H1 (cell line): ENCODE measurements around the gene CASTOR1. TPM values are rescaled to one million over a fixed set of nuclear protein-coding genes. Genes with fewer than 3 reads are reported as not detected.
A peak's percentile ranks its signal among the peaks of the same experiment; 100 is the strongest.

Experiments used
- CTCF ChIA-PET: fragments of 300-600 bp; sonication (Branson Sonifier 250); formaldehyde crosslinking; loops from one replicate; lab custom pipeline; 2021; ENCODE audit not compliant: partially characterized antibody; lab: Charles Lee
- POLR2A ChIA-PET: fragments of 300-600 bp; sonication (Branson Sonifier 250); formaldehyde crosslinking; loops from one replicate; lab custom pipeline; 2021; ENCODE audit warnings: inconsistent platforms; ENCODE audit not compliant: partially characterized antibody; lab: Charles Lee
- DNase-seq, 2 experiments: peaks; one replicate each; pipeline versions ENCODE4 v3.0.0 to v3.0.0-alpha.2; 2010 to 2022; ENCODE audit warnings: low spot score in 2 of 2, low read depth in 1 of 2, mixed read lengths in 1 of 2
- FAIRE-seq: peaks from 2 replicates; lab custom pipeline; 2011; peaks lifted over from hg19 to GRCh38; lab: Jason Lieb, UNC
- H2AFZ ChIP-seq: 2 replicates; pipeline ENCODE4 v1.8.1; 2012; ENCODE audit warnings: low read length, inconsistent platforms
- H2AK5ac ChIP-seq: 2 replicates; pipeline ENCODE4 v1.6.1; 2013; ENCODE audit warnings: low read depth, low read length
- H2BK120ac ChIP-seq: replicated peaks from 2 replicates; pipeline ENCODE3; 2013; ENCODE audit warnings: low read depth, low read length, inconsistent platforms
- H2BK12ac ChIP-seq: 2 replicates; pipeline ENCODE4 v1.6.1; 2013; ENCODE audit warnings: low read depth, low read length
- H2BK15ac ChIP-seq: 2 replicates; pipeline ENCODE4 v1.6.1; 2013; ENCODE audit warnings: low read length
- H2BK20ac ChIP-seq: 2 replicates; pipeline ENCODE4 v1.6.1; 2013; ENCODE audit warnings: low read length
- H2BK5ac ChIP-seq: 2 replicates; pipeline ENCODE4 v1.6.1; 2013; ENCODE audit warnings: low read depth, low read length
- H3K14ac ChIP-seq: 2 replicates; pipeline ENCODE4 v1.6.1; 2013; ENCODE audit warnings: inconsistent platforms; ENCODE audit not compliant: insufficient read length
- H3K18ac ChIP-seq: 2 replicates; pipeline ENCODE4 v1.6.1; 2013; ENCODE audit warnings: low read length; ENCODE audit errors: extremely low read depth
- H3K23ac ChIP-seq: 2 replicates; pipeline ENCODE4 v1.6.1; 2013; ENCODE audit warnings: inconsistent platforms; ENCODE audit not compliant: insufficient read length
- H3K23me2 ChIP-seq: 2 replicates; pipeline ENCODE4 v1.6.1; 2013; ENCODE audit warnings: low read depth, low read length
- H3K27ac ChIP-seq: 2 replicates; pipeline ENCODE4 v1.6.1; 2011; ENCODE audit warnings: low read depth, low read length, inconsistent platforms
- H3K27me3 ChIP-seq, 4 experiments: replicated peaks in 1 of 4; 1 replicate in 1 of 4; 2 replicates in 3 of 4; pipeline versions ENCODE4 v1.6.1 to v1.8.1; 2011 to 2013; ENCODE audit warnings: low read length in 3 of 4, mild to moderate bottlenecking in 3 of 4, inconsistent platforms in 2 of 4, mixed read lengths in 2 of 4, moderate library complexity in 1 of 4; ENCODE audit not compliant: control insufficient read depth in 3 of 4, insufficient read depth in 3 of 4; ENCODE audit errors: extremely low read depth in 1 of 4
- H3K36me3 ChIP-seq, 4 experiments: 2 replicates each; pipeline versions ENCODE4 v1.6.1 to v1.8.1; 2011 to 2013; ENCODE audit warnings: mild to moderate bottlenecking in 4 of 4, low read length in 3 of 4, moderate library complexity in 2 of 4, control low read depth in 1 of 4, inconsistent platforms in 1 of 4; ENCODE audit not compliant: insufficient read depth in 4 of 4, control insufficient read depth in 2 of 4
- H3K4ac ChIP-seq: replicated peaks from 2 replicates; pipeline ENCODE3; 2013; ENCODE audit warnings: low read length, low read depth, mixed read lengths, inconsistent platforms; ENCODE audit not compliant: insufficient read length
- H3K4me1 ChIP-seq, 4 experiments: replicated peaks in 1 of 4; 1 replicate in 1 of 4; 2 replicates in 3 of 4; pipeline versions ENCODE4 v1.6.1 to v1.8.1; 2011 to 2013; ENCODE audit warnings: low read length in 3 of 4, inconsistent platforms in 2 of 4, mixed read lengths in 1 of 4; ENCODE audit not compliant: insufficient read depth in 4 of 4, control insufficient read depth in 3 of 4
- H3K4me2 ChIP-seq, 2 experiments: 2 replicates each; pipeline versions ENCODE4 v1.6.1 to v1.8.1; 2011 to 2013; ENCODE audit warnings: low read depth in 2 of 2, low read length in 2 of 2, control low read depth in 1 of 2, inconsistent platforms in 1 of 2, mild to moderate bottlenecking in 1 of 2; ENCODE audit not compliant: insufficient read depth in 1 of 2
- H3K4me3 ChIP-seq, 4 experiments: fragments of 200-600, 300-600 bp in 1 of 4; sonication (generic), shearing (Covaris generic), sonication (Bioruptor Twin) in 1 of 4; 2 replicates each; pipeline versions ENCODE4 v1.5.1 to v1.8.1; 2011 to 2016; ENCODE audit warnings: low read length in 4 of 4, low read depth in 3 of 4, control low read depth in 2 of 4, inconsistent platforms in 2 of 4, mild to moderate bottlenecking in 2 of 4, mixed read lengths in 1 of 4, moderate library complexity in 1 of 4; ENCODE audit not compliant: insufficient read depth in 2 of 4; ENCODE audit errors: extremely low read depth in 1 of 4
- H3K56ac ChIP-seq: replicated peaks from 2 replicates; pipeline ENCODE3; 2013; ENCODE audit warnings: low read depth, mild to moderate bottlenecking, mixed read lengths, low read length, inconsistent platforms; ENCODE audit not compliant: insufficient read length
- H3K79me1 ChIP-seq: 2 replicates; pipeline ENCODE4 v1.6.1; 2013; ENCODE audit warnings: low read depth, low read length, control low read depth
- H3K79me2 ChIP-seq, 2 experiments: 2 replicates each; pipeline versions ENCODE4 v1.6.1 to v1.8.1; 2012 to 2013; ENCODE audit warnings: low read length in 2 of 2, mild to moderate bottlenecking in 2 of 2, inconsistent platforms in 1 of 2; ENCODE audit not compliant: insufficient read depth in 2 of 2, control insufficient read depth in 1 of 2
- H3K9ac ChIP-seq, 4 experiments: replicated peaks in 1 of 4; 1 replicate in 1 of 4; 2 replicates in 3 of 4; pipeline versions ENCODE4 v1.6.1 to v1.8.1; 2011 to 2013; ENCODE audit warnings: low read depth in 3 of 4, low read length in 3 of 4, control low read depth in 2 of 4, mild to moderate bottlenecking in 2 of 4, moderate library complexity in 2 of 4, inconsistent platforms in 1 of 4; ENCODE audit errors: extremely low read depth in 1 of 4
- H3K9me3 ChIP-seq, 2 experiments: 2 replicates each; pipeline versions ENCODE4 v1.6.1 to v1.8.1; 2012 to 2013; ENCODE audit warnings: mild to moderate bottlenecking in 2 of 2, moderate library complexity in 2 of 2, control low read depth in 1 of 2, inconsistent platforms in 1 of 2, low read depth in 1 of 2, low read length in 1 of 2, mixed read lengths in 1 of 2; ENCODE audit not compliant: insufficient read depth in 2 of 2
- H4K20me1 ChIP-seq, 2 experiments: replicated peaks in 1 of 2; 2 replicates each; pipeline versions ENCODE3 to v1.8.1; 2011 to 2013; ENCODE audit warnings: inconsistent platforms in 2 of 2, low read length in 2 of 2, mild to moderate bottlenecking in 1 of 2; ENCODE audit not compliant: insufficient read depth in 2 of 2, control insufficient read depth in 1 of 2
- H4K5ac ChIP-seq: 2 replicates; pipeline ENCODE4 v1.6.1; 2013; ENCODE audit warnings: low read length, low read depth, mixed read lengths, inconsistent platforms; ENCODE audit not compliant: insufficient read length
- H4K8ac ChIP-seq: 2 replicates; pipeline ENCODE4 v1.8.0; 2013; ENCODE audit warnings: mild to moderate bottlenecking, moderate library complexity, low read length, inconsistent platforms; ENCODE audit not compliant: insufficient read depth; ENCODE audit errors: extremely low read depth
- H4K91ac ChIP-seq: replicated peaks from 2 replicates; pipeline ENCODE3; 2013; ENCODE audit warnings: low read length, mixed read lengths, inconsistent platforms; ENCODE audit not compliant: insufficient read length
- ASH2L ChIP-seq: fragments of 200-600, 300-600 bp; sonication (generic); IDR thresholded peaks from one replicate; pipeline ENCODE4 v1.7.1; 2017; ENCODE audit warnings: low read length
- ATF3 ChIP-seq: IDR thresholded peaks from 2 replicates; pipeline ENCODE4 v1.6.1; 2011; ENCODE audit warnings: low read depth, mild to moderate bottlenecking, low read length; ENCODE audit not compliant: insufficient read depth
- CBX8 ChIP-seq: fragments of 300-800, 300-1000 bp; sonication (generic); IDR thresholded peaks from 2 replicates; pipeline ENCODE4 v1.7.1; 2016; ENCODE audit warnings: low read depth, low read length, borderline replicate concordance
- CHD1 ChIP-seq: IDR thresholded peaks from 2 replicates; pipeline ENCODE4 v1.6.1; 2012; ENCODE audit warnings: low read depth, low read length, improper control_type of control experiment
- CTCF ChIP-seq, 3 experiments: IDR thresholded peaks; 1 replicate in 2 of 3; 2 replicates in 1 of 3; pipeline versions ENCODE4 v1.5.1 to v1.6.1; 2011; ENCODE audit warnings: low read length in 3 of 3, mild to moderate bottlenecking in 3 of 3, inconsistent platforms in 2 of 3, low read depth in 1 of 3, moderate library complexity in 1 of 3; ENCODE audit not compliant: insufficient read depth in 1 of 3; ENCODE audit errors: control extremely low read depth in 1 of 3
- GABPA ChIP-seq: IDR thresholded peaks from 2 replicates; pipeline ENCODE4 v1.6.1; 2011; ENCODE audit warnings: mild to moderate bottlenecking, low read length, moderate library complexity, borderline replicate concordance; ENCODE audit not compliant: insufficient read depth
- SIN3A ChIP-seq, 2 experiments: IDR thresholded peaks in 1 of 2; conservative IDR thresholded peaks in 1 of 2; 2 replicates each; pipeline ENCODE4 v1.6.1; 2011 to 2012; ENCODE audit warnings: low read length in 2 of 2, improper control_type of control experiment in 1 of 2, low read depth in 1 of 2, mild to moderate bottlenecking in 1 of 2
- SIRT6 ChIP-seq: IDR thresholded peaks from one replicate; pipeline ENCODE4 v1.7.1; 2012; ENCODE audit warnings: low read length, inconsistent platforms
- SIX5 ChIP-seq: IDR thresholded peaks from 2 replicates; pipeline ENCODE4 v1.6.1; 2011; ENCODE audit warnings: mild to moderate bottlenecking, low read depth, low read length
- SUZ12 ChIP-seq: fragments of 200-600 bp; sonication (generic); IDR thresholded peaks from 2 replicates; pipeline ENCODE4 v1.6.1; 2012; ENCODE audit warnings: mild to moderate bottlenecking, inconsistent platforms, low read length, moderate library complexity, mixed read lengths
- ZNF274 ChIP-seq: IDR thresholded peaks from 2 replicates; pipeline ENCODE4 v1.7.0; 2012; ENCODE audit warnings: low read length, borderline replicate concordance; ENCODE audit errors: extremely low read depth
- WGBS, 2 experiments: shearing (Covaris generic) in 1 of 2; methylation state at CpG; one replicate each; pipeline versions ENCODE4 v1.1.6 to v1.1.7; 2013 to 2015; ENCODE audit warnings: low lambda C conversion rate in 2 of 2, mixed read lengths in 2 of 2, inconsistent platforms in 1 of 2, low coverage in 1 of 2, missing lambda C conversion rate in 1 of 2; ENCODE audit not compliant: insufficient replicate concordance in 2 of 2, insufficient coverage in 1 of 2, insufficient read length in 1 of 2; ENCODE audit errors: extremely low coverage in 1 of 2, missing lambda C conversion rate in 1 of 2; 5-methylcytosine and 5-hydroxymethylcytosine counted together
- polyA plus RNA-seq, 7 experiments: library from polyadenylated mRNA; depleted of rRNA in 3 of 7; stranded (reverse) in 5 of 7; unstranded in 2 of 7; fragments of >200 nt in 5 of 7; fragments of 200-250 nt in 2 of 7; gene quantifications; 1 replicate in 5 of 7; 2 replicates in 1 of 7; 4 replicates in 1 of 7; pipeline versions ENCODE4 v1.2.1 to v1.2.3, GENCODE V29; 2011 to 2013; ENCODE audit warnings: missing spikeins in 2 of 7, mixed read lengths in 2 of 7
- total RNA-seq: library from RNA; stranded (reverse); fragmentation: NEBNext Ultra II Directional; extraction: Animal tissue kit (Norgen Biotek cat#: 25700); gene quantifications from 2 replicates; pipeline ENCODE4 v1.2.1, GENCODE V29; 2021

CASTOR1 gene
- total and polyA plus RNA-seq, 2 of the 8 experiments (the other 6 are each of a cell fraction or from before 2014, with no cell fraction given), result 10.3 to 36.0 TPM

- Histone ChIP-seq H4K91ac (peak overlapping the region; percentile 20), H3K79me1 (no peaks in the 10 kb centered on the region), H4K5ac (no peak overlapping the region), H2BK12ac (no peak overlapping the region; the same call in 1 of the 2 replicates), H3K56ac (no peak overlapping the region), H3K4me1 (peaks cover 0 to 19% (median 14%) of the 10 kb centered on the region in 4 experiments; a peak in 6 of 7 replicates), H3K9me3 (no peaks in the 10 kb centered on the region), H2BK5ac (no peak overlapping the region), H4K20me1 (peaks cover 0 to 4% of the 10 kb centered on the region in 2 experiments), H3K23me2 (peaks cover 12% of the 10 kb centered on the region; the same call in 1 of the 2 replicates), H3K27ac (no peak overlapping the region), H3K4ac (no peak overlapping the region), H2AFZ (no peak overlapping the region), H2BK20ac (no peak overlapping the region), H3K14ac (no peak overlapping the region), H3K9ac (no peak overlapping the region), H4K8ac (no peak overlapping the region; the same call in 1 of the 2 replicates), H3K4me3 (no peak overlapping the region), H2BK15ac (no peak overlapping the region), H2BK120ac (no peak overlapping the region), H3K4me2 (no peak overlapping the region), H3K27me3 (no peaks in the 10 kb centered on the region), H3K36me3 (no peaks in the 10 kb centered on the region), H3K79me2 (no peaks in the 10 kb centered on the region), H3K23ac (no peak overlapping the region), H2AK5ac (no peak overlapping the region), H3K18ac (no peak overlapping the region)
- DNase-seq (no peak), FAIRE-seq (no peak)
- WGBS, 2 experiments, result 79% methylated on average over 5 of the region's 5 CpGs; no CpG with 5 or more reads in 1 of the 2 experiments
- CTCF ChIA-PET, result interaction anchor here (0.6 to 9.1 kb wide), 15 partner anchors 8 to 178 kb away, joined by 3 to 203 read pairs (median 4); partner anchors contain the start of gene TBC1D10A
- POLR2A ChIA-PET, result no interaction called here
- TF ChIP-seq ASH2L (no peak), SIRT6 (no peak), ATF3 (no peak), SUZ12 (no peak), ZNF274 (no peak), GABPA (no peak), CTCF (IDR thresholded peaks at IDR 0.05; ENCODE audit: control extremely low read depth in 1 of 3, insufficient read depth in 1 of 3, low read depth in 1 of 3, low read length in 3 of 3) (no peak), SIX5 (no peak), SIN3A (conservative IDR thresholded peaks at IDR 0.05 in 1 of 2, IDR thresholded peaks at IDR 0.05 in 1 of 2; ENCODE audit: low read depth in 1 of 2, low read length in 2 of 2) (no peak), CHD1 (no peak), CBX8 (no peak)
These were observed 3.0 kb downstream of the CASTOR1 start for GRCh38 chr22:30286331-30286730.
